ENCODE data around the gene OR5K2.

- TF ChIP-seq CTCF (IDR thresholded peaks at IDR 0.05; ENCODE audit: poor library complexity, severe bottlenecking): no peak
- no peak for TF ChIP-seq RAD21 (conservative IDR thresholded peaks at IDR 0.05)
- no peak for TF ChIP-seq EP300 (conservative IDR thresholded peaks at IDR 0.05; ENCODE audit: poor library complexity, severe bottlenecking)
These were observed 24.5 kb downstream of the OR5K2 start for GRCh38 chr3:98521897-98522543.
